HG03460 (cell line): Measurements from ENCODE around the gene MAN2A2.
"Not testable (repeated sequence)": the region's sequence is repeated elsewhere in the genome, so short reads cannot be mapped to it uniquely, and the experiment has no call there.

Experiments used
- ATAC-seq: cut with Tn5 transposase; IDR thresholded peaks from one replicate; pipeline ENCODE4 v1.9.1; 2021; ENCODE audit not compliant: unreplicated experiment

MAN2A2 gene

GRCh38 chr15:90917569-90917968, 14.5 kb downstream of the MAN2A2 start:
- no peak for ATAC-seq

- no peak for ATAC-seq
Measured at GRCh38 chr15:90918034-90918788, 15.1 kb downstream of the MAN2A2 start.

GRCh38 chr15:90918835-90919234, 15.7 kb downstream of the MAN2A2 start:
- ATAC-seq, result no peak

GRCh38 chr15:90921887-90922286, 18.8 kb downstream of the MAN2A2 start:
- no peak for ATAC-seq

- peak; percentile 49 for ATAC-seq
Measured at GRCh38 chr15:90922712-90923322, 19.7 kb downstream of the MAN2A2 start.

- peak; percentile 55 for ATAC-seq
Measured at GRCh38 chr15:90924375-90924774, 21.3 kb downstream of the MAN2A2 start.

GRCh38 chr15:90926766-90927165, 23.7 kb downstream of the MAN2A2 start:
- not testable (repeated sequence) for ATAC-seq

- not testable (repeated sequence) for ATAC-seq
Measured at GRCh38 chr15:90928106-90928505, 25.0 kb downstream of the MAN2A2 start.

- ATAC-seq, result no peak
Measured at GRCh38 chr15:90929246-90930019, 26.3 kb downstream of the MAN2A2 start.

GRCh38 chr15:90930861-90931574, 27.9 kb downstream of the MAN2A2 start:
- ATAC-seq, result no peak

- ATAC-seq, result no peak
Measured at GRCh38 chr15:90931575-90931827, 28.4 kb downstream of the MAN2A2 start.

GRCh38 chr15:90931828-90932659, 28.9 kb downstream of the MAN2A2 start, which contains the start of gene HDDC3:
Gene HDDC3 (minus strand): TSS chr15:90932549. CDS start chr15:90932540, 9 bp downstream.
- peak; percentile 49 for ATAC-seq

GRCh38 chr15:90932660-90932991, 29.5 kb downstream of the MAN2A2 start:
- ATAC-seq, result no peak

GRCh38 chr15:90933301-90933700, 30.2 kb downstream of the MAN2A2 start:
- ATAC-seq, result no peak

- ATAC-seq, result peak; percentile 36
Measured at GRCh38 chr15:90934256-90934948, 31.3 kb downstream of the MAN2A2 start.

- peak; percentile 53 for ATAC-seq
Measured at GRCh38 chr15:90934949-90935751, 32.0 kb downstream of the MAN2A2 start, which contains the start of gene UNC45A. Gene UNC45A (plus strand): TSS chr15:90935285. CDS start chr15:90935325, 40 bp downstream.

- no peak for ATAC-seq
Measured at GRCh38 chr15:90936823-90937222, 33.7 kb downstream of the MAN2A2 start.

- no peak for ATAC-seq
Measured at GRCh38 chr15:90938261-90938660, 35.2 kb downstream of the MAN2A2 start.

- no peak for ATAC-seq
Measured at GRCh38 chr15:90939756-90940155, 36.7 kb downstream of the MAN2A2 start.
